ENCODE data around the gene SEMA7A.

The SEMA7A gene

GRCh38 chr15:74438206-74438605 lies 4.4 kb upstream of the SEMA7A start:
- Histone ChIP-seq H3K27me3 (ENCODE audit: insufficient read depth, low read depth) (no peaks in the 10 kb centered on the region), H3K9ac (no peak overlapping the region), H3K36me3 (ENCODE audit: insufficient read depth) (no peaks in the 10 kb centered on the region), H3K4me1 (ENCODE audit: low read depth, poor library complexity, severe bottlenecking) (peaks cover 3% of the 10 kb centered on the region), H3K4me3 (IDR thresholded peaks at IDR 0.05; ENCODE audit: insufficient read depth, low read depth, low read length) (no peak overlapping the region), H3K27ac (no peak overlapping the region), H3K4me2 (no peak overlapping the region), H3K79me2 (ENCODE audit: insufficient read depth, low read depth) (no peaks in the 10 kb centered on the region), H2AFZ (ENCODE audit: low read depth) (no peak overlapping the region), H4K20me1 (ENCODE audit: insufficient read depth) (no peaks in the 10 kb centered on the region)
- TF ChIP-seq CTCF (conservative IDR thresholded peaks at IDR 0.05; ENCODE audit: low read depth, low read length), result no peak

GRCh38 chr15:74434263-74435136 lies 742 bp upstream of the SEMA7A start:
- H3K9ac ChIP-seq, result no peak overlapping the region
- peak overlapping the region; percentile 64 for H2AFZ ChIP-seq (ENCODE audit: low read depth)
- peaks cover 3% of the 10 kb centered on the region for H3K4me1 ChIP-seq (ENCODE audit: low read depth, poor library complexity, severe bottlenecking)
- peaks cover 26% of the 10 kb centered on the region; the same call in 1 of the 2 replicates for H3K27me3 ChIP-seq (ENCODE audit: insufficient read depth, low read depth)
- TF ChIP-seq CTCF (conservative IDR thresholded peaks at IDR 0.05; ENCODE audit: low read depth, low read length), result no peak
- H3K4me2 ChIP-seq, result no peak overlapping the region; the same call in 1 of the 2 replicates
- H3K27ac ChIP-seq, result no peak overlapping the region
- H4K20me1 ChIP-seq (ENCODE audit: insufficient read depth), result no peaks in the 10 kb centered on the region
- H3K4me3 ChIP-seq (IDR thresholded peaks at IDR 0.05; ENCODE audit: insufficient read depth, low read depth, low read length), result no peak overlapping the region
- H3K79me2 ChIP-seq (ENCODE audit: insufficient read depth, low read depth), result no peaks in the 10 kb centered on the region
- H3K36me3 ChIP-seq (ENCODE audit: insufficient read depth), result no peaks in the 10 kb centered on the region

- H3K4me1 ChIP-seq (ENCODE audit: low read depth, poor library complexity, severe bottlenecking), result peaks cover 3% of the 10 kb centered on the region
- H3K27me3 ChIP-seq (ENCODE audit: insufficient read depth, low read depth), result peaks cover 26% of the 10 kb centered on the region; the same call in 1 of the 2 replicates
- no peak overlapping the region for H3K27ac ChIP-seq
- H4K20me1 ChIP-seq (ENCODE audit: insufficient read depth), result no peaks in the 10 kb centered on the region
- no peaks in the 10 kb centered on the region for H3K79me2 ChIP-seq (ENCODE audit: insufficient read depth, low read depth)
- H3K36me3 ChIP-seq (ENCODE audit: insufficient read depth), result no peaks in the 10 kb centered on the region
- H2AFZ ChIP-seq (ENCODE audit: low read depth), result peak overlapping the region; percentile 64
- peak overlapping the region; percentile 29; the same call in 1 of the 2 replicates for H3K4me2 ChIP-seq
- TF ChIP-seq CTCF (conservative IDR thresholded peaks at IDR 0.05; ENCODE audit: low read depth, low read length), result no peak
- no peak overlapping the region for H3K4me3 ChIP-seq (IDR thresholded peaks at IDR 0.05; ENCODE audit: insufficient read depth, low read depth, low read length)
- H3K9ac ChIP-seq, result no peak overlapping the region
Measured at GRCh38 chr15:74432968-74433591, 678 bp downstream of the SEMA7A start.

DNA sequence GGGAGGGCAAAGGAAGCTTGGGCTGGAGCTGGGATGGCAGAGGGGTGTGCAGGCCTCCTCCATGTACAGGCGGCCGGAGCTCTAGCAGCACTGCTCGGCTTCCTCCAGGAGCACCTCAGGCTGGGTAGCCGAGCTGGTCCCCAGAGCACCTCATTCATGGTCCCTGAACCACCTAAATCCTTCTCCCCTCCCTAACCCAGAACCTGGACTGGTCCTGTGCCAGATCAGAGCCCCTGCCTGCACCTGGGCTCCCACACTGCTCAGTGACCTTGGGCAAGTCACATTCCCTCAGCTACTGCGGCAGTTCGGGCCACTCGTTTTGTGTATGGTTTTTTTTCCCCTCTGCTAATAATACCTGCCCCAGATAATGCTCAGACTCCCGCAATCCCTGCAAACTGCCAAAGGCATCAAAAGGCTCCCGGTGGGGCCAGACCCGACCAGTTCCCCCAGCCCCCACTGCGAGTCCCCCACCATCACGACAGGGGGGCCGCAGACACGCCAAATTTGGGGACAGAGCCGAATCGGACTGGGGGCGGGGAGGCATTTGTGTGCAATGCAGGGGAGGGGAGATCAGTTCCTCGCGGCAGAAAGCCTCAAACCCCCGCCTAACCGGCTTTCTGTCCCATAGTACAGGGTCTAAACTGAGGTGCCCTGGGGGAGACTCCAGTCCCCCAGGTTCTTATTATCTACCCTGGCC lies 1.3 kb downstream of the SEMA7A start:
- no peak overlapping the region for H2AFZ ChIP-seq (ENCODE audit: low read depth)
- no peaks in the 10 kb centered on the region for H3K36me3 ChIP-seq (ENCODE audit: insufficient read depth)
- H4K20me1 ChIP-seq (ENCODE audit: insufficient read depth), result no peaks in the 10 kb centered on the region
- TF ChIP-seq CTCF (conservative IDR thresholded peaks at IDR 0.05; ENCODE audit: low read depth, low read length), result no peak
- no peak overlapping the region for H3K27ac ChIP-seq
- H3K27me3 ChIP-seq (ENCODE audit: insufficient read depth, low read depth), result peaks cover 26% of the 10 kb centered on the region; the same call in 1 of the 2 replicates
- no peak overlapping the region for H3K4me3 ChIP-seq (IDR thresholded peaks at IDR 0.05; ENCODE audit: insufficient read depth, low read depth, low read length)
- H3K4me1 ChIP-seq (ENCODE audit: low read depth, poor library complexity, severe bottlenecking), result peaks cover 3% of the 10 kb centered on the region
- no peak overlapping the region for H3K9ac ChIP-seq
- H3K79me2 ChIP-seq (ENCODE audit: insufficient read depth, low read depth), result no peaks in the 10 kb centered on the region
- H3K4me2 ChIP-seq, result no peak overlapping the region
